Activated CD4-positive, alpha-beta T cell treated with anti-CD3 and anti-CD28 coated beads, Interleukin-2, amount 50 U/mL, for 4 hours (primary cell): ENCODE data around the gene WFDC10B.
"Not testable (repeated sequence)": the region's sequence is repeated elsewhere in the genome, so short reads cannot be mapped to it uniquely, and the experiment has no call there.

Source experiments
- DNase-seq, 2 experiments: peaks; one replicate each; pipeline ENCODE4 v3.0.0-alpha.2; 2020

The WFDC10B gene

DNA sequence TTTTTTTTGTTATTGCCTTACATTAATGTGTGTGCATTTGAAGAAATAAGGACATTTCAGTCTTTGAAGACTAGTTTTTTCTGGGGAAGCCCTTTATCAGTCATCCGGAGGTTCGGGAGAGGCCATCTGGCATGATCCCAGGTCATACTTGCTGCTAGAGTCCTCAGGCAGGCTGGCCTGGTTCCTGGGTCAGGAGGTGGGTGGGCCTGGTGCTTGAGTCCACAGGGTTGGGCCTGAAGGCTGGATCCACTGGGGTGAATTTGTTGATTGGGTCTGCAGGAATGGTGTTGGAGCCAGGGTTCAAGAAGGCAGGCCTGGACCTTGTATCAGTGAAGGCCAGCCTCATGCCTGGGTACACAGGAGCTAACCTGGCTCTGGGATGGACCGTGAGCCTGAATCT is 57.9 kb downstream of the WFDC10B start:
- DNase-seq, result no peak

DNA sequence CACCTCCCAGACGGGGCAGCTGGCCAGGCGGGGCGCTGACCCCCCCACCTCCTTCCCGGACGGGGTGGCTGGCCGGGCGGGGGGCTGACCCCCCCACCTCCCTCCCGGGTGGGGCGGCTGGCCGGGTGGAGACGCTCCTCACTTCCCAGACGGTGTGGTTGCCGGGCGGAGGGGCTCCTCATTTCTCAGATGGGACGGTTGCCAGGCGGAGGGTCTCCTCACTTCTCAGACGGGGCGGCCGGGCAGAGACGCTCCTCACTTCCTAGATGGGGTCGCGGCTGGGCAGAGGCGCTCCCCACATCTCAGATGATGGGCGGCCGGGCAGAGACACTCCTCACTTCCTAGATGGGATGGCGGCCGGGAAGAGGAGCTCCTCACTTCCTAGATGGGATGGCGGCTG is 59.0 kb downstream of the WFDC10B start:
- DNase-seq, result not testable (repeated sequence)

- not testable (repeated sequence) for DNase-seq
Observed at GRCh38 chr20:45641076-45641475, 63.7 kb downstream of the WFDC10B start.

- DNase-seq, result no peak
Observed at GRCh38 chr20:45639687-45640086, 65.1 kb downstream of the WFDC10B start.

- DNase-seq, result no peak
Observed at GRCh38 chr20:45636513-45636912, 68.3 kb downstream of the WFDC10B start.
